ENCODE data around the gene EVC2. TPM values are rescaled to one million over a fixed set of nuclear protein-coding genes. Genes with fewer than 3 reads are reported as not detected.

Gene EVC2
- total and polyA plus RNA-seq, 7 experiments from 2014 or later, result 0.09 to 0.98 (median 0.33) TPM; not detected in 1

- Histone ChIP-seq H3K27me3 (ENCODE audit: control insufficient read depth in 2 of 2, insufficient read depth in 2 of 2, low read length in 2 of 2) (no peaks in the 10 kb centered on the region), H3K4me1 (ENCODE audit: control insufficient read depth in 2 of 2, insufficient read depth in 2 of 2, low read length in 2 of 2) (no peaks in the 10 kb centered on the region), H3K36me3 (ENCODE audit: control insufficient read depth in 2 of 3, insufficient read depth in 3 of 3, low read length in 3 of 3) (no peaks in the 10 kb centered on the region), H3K4me3 (ENCODE audit: low read length) (no peak overlapping the region), H3K9me3 (ENCODE audit: control insufficient read depth in 2 of 3, low read length in 3 of 3) (peaks cover 0 to 9% (median 0%) of the 10 kb centered on the region in 3 experiments), H3K27ac (ENCODE audit: low read depth, low read length) (no peak overlapping the region)
- ATAC-seq (no peak), DNase-seq (no peak)
- POLR2A ChIA-PET, result no interaction called here
- H3K36me3 Mint-ChIP-seq, result peaks cover 0 to 11% (median 1%) of the 10 kb centered on the region in 5 donors
- intact Hi-C loops (cut with micrococcal nuclease), result no loop called here
- H3K4me1 Mint-ChIP-seq, result peaks cover 0 to 9% (median 5%) of the 10 kb centered on the region in 7 donors
- CTCF ChIA-PET, result no interaction called here
- H3K27ac Mint-ChIP-seq, result no peak overlapping the region
- H3K27me3 Mint-ChIP-seq, result peaks cover 32 to 46% (median 37%) of the 10 kb centered on the region in 5 donors
- no peak overlapping the region for H3K4me3 Mint-ChIP-seq
- peaks cover 9 to 41% (median 18%) of the 10 kb centered on the region in 11 donors for H3K9me3 Mint-ChIP-seq
These were observed 4.6 kb upstream of the EVC2 start for GRCh38 chr4:5712931-5713330.

- Histone ChIP-seq H3K9me3 (ENCODE audit: control insufficient read depth in 2 of 3, low read length in 3 of 3) (peaks cover 0 to 9% (median 0%) of the 10 kb centered on the region in 3 experiments), H3K4me1 (ENCODE audit: control insufficient read depth in 2 of 2, insufficient read depth in 2 of 2, low read length in 2 of 2) (no peaks in the 10 kb centered on the region), H3K4me3 (ENCODE audit: low read length) (no peak overlapping the region), H3K36me3 (ENCODE audit: control insufficient read depth in 2 of 3, insufficient read depth in 3 of 3, low read length in 3 of 3) (no peaks in the 10 kb centered on the region), H3K27me3 (ENCODE audit: control insufficient read depth in 2 of 2, insufficient read depth in 2 of 2, low read length in 2 of 2) (no peaks in the 10 kb centered on the region), H3K27ac (ENCODE audit: low read depth, low read length) (no peak overlapping the region)
- intact Hi-C loops (cut with micrococcal nuclease), result no loop called here
- DNase-seq (no peak), ATAC-seq (no peak)
- Mint-ChIP-seq H3K4me3 (no peak overlapping the region), H3K27ac (peak overlapping the region in 1 of 9 donors; percentile 34), H3K4me1 (peaks cover 0 to 12% (median 8%) of the 10 kb centered on the region in 7 donors), H3K36me3 (peaks cover 0 to 11% (median 1%) of the 10 kb centered on the region in 5 donors), H3K9me3 (peaks cover 9 to 38% (median 14%) of the 10 kb centered on the region in 11 donors), H3K27me3 (peaks cover 36 to 49% (median 38%) of the 10 kb centered on the region in 5 donors)
- ChIA-PET CTCF (no interaction called here), POLR2A (no interaction called here)
These were observed 4.2 kb upstream of the EVC2 start for GRCh38 chr4:5712517-5712916.

GRCh38 chr4:5711479-5712184, 3.3 kb upstream of the EVC2 start:
- Histone ChIP-seq H3K4me1 (ENCODE audit: control insufficient read depth in 2 of 2, insufficient read depth in 2 of 2, low read length in 2 of 2) (no peaks in the 10 kb centered on the region), H3K36me3 (ENCODE audit: control insufficient read depth in 2 of 3, insufficient read depth in 3 of 3, low read length in 3 of 3) (no peaks in the 10 kb centered on the region), H3K27me3 (ENCODE audit: control insufficient read depth in 2 of 2, insufficient read depth in 2 of 2, low read length in 2 of 2) (no peaks in the 10 kb centered on the region), H3K9me3 (ENCODE audit: control insufficient read depth in 2 of 3, low read length in 3 of 3) (peaks cover 0 to 9% (median 0%) of the 10 kb centered on the region in 3 experiments), H3K27ac (ENCODE audit: low read depth, low read length) (no peak overlapping the region), H3K4me3 (ENCODE audit: low read length) (no peak overlapping the region)
- ATAC-seq (no peak), DNase-seq (no peak)
- intact Hi-C loops (cut with micrococcal nuclease), result no loop called here
- peaks cover 0 to 17% (median 9%) of the 10 kb centered on the region in 7 donors for H3K4me1 Mint-ChIP-seq
- H3K27ac Mint-ChIP-seq, result no peak overlapping the region
- peaks cover 0 to 11% (median 1%) of the 10 kb centered on the region in 5 donors for H3K36me3 Mint-ChIP-seq
- peaks cover 45 to 58% (median 47%) of the 10 kb centered on the region in 5 donors for H3K27me3 Mint-ChIP-seq
- peaks cover 6 to 32% (median 14%) of the 10 kb centered on the region in 11 donors for H3K9me3 Mint-ChIP-seq
- POLR2A ChIA-PET, result no interaction called here
- peak overlapping the region in 3 of 10 donors; percentile 12 to 58 (median 40) for H3K4me3 Mint-ChIP-seq
- CTCF ChIA-PET, result no interaction called here

- ChIA-PET CTCF (no interaction called here), POLR2A (no interaction called here)
- Histone ChIP-seq H3K4me3 (ENCODE audit: low read length) (no peak within 1 kb of the TSS), H3K27ac (ENCODE audit: low read depth, low read length) (no peak within 1 kb of the TSS), H3K36me3 (ENCODE audit: control insufficient read depth in 2 of 3, insufficient read depth in 3 of 3, low read length in 3 of 3) (no peaks in the 10 kb centered on the region), H3K9me3 (ENCODE audit: control insufficient read depth in 2 of 3, low read length in 3 of 3) (peaks cover 0 to 9% (median 0%) of the 10 kb centered on the region in 3 experiments), H3K4me1 (ENCODE audit: control insufficient read depth in 2 of 2, insufficient read depth in 2 of 2, low read length in 2 of 2) (no peaks in the 10 kb centered on the region), H3K27me3 (ENCODE audit: control insufficient read depth in 2 of 2, insufficient read depth in 2 of 2, low read length in 2 of 2) (no peaks in the 10 kb centered on the region)
- DNase-seq (no peak), ATAC-seq (peak; percentile 32)
- Mint-ChIP-seq H3K36me3 (peaks cover 0 to 11% (median 1%) of the 10 kb centered on the region in 5 donors), H3K27ac (peak within 1 kb of the TSS in 1 of 9 donors; percentile 16), H3K4me3 (peak within 1 kb of the TSS in 8 of 10 donors; percentile 24 to 72 (median 50)), H3K4me1 (peaks cover 0 to 17% (median 10%) of the 10 kb centered on the region in 7 donors), H3K9me3 (peaks cover 6 to 28% (median 12%) of the 10 kb centered on the region in 11 donors), H3K27me3 (peaks cover 48 to 62% (median 51%) of the 10 kb centered on the region in 5 donors)
- intact Hi-C loops (cut with micrococcal nuclease), result no loop called here
These were observed 2.7 kb upstream of the EVC2 start, which contains the start of gene EVC for GRCh38 chr4:5710961-5711478. Gene EVC, plus strand, starts transcription at chr4:5711201. Its CDS starts 180 bp downstream, at chr4:5711381.

GRCh38 chr4:5710065-5710960, 2.0 kb upstream of the EVC2 start:
- H3K27me3 Mint-ChIP-seq, result peaks cover 48 to 62% (median 53%) of the 10 kb centered on the region in 5 donors
- POLR2A ChIA-PET, result no interaction called here
- DNase-seq (no peak), ATAC-seq (peak; percentile 23)
- H3K9me3 Mint-ChIP-seq, result peaks cover 5 to 26% (median 11%) of the 10 kb centered on the region in 11 donors
- Histone ChIP-seq H3K4me1 (ENCODE audit: control insufficient read depth in 2 of 2, insufficient read depth in 2 of 2, low read length in 2 of 2) (no peaks in the 10 kb centered on the region), H3K4me3 (ENCODE audit: low read length) (no peak overlapping the region), H3K9me3 (ENCODE audit: control insufficient read depth in 2 of 3, low read length in 3 of 3) (peaks cover 0 to 7% (median 0%) of the 10 kb centered on the region in 3 experiments), H3K27ac (ENCODE audit: low read depth, low read length) (no peak overlapping the region), H3K36me3 (ENCODE audit: control insufficient read depth in 2 of 3, insufficient read depth in 3 of 3, low read length in 3 of 3) (no peaks in the 10 kb centered on the region), H3K27me3 (ENCODE audit: control insufficient read depth in 2 of 2, insufficient read depth in 2 of 2, low read length in 2 of 2) (no peaks in the 10 kb centered on the region)
- H3K4me1 Mint-ChIP-seq, result peaks cover 0 to 17% (median 11%) of the 10 kb centered on the region in 7 donors
- H3K27ac Mint-ChIP-seq, result peak overlapping the region in 1 of 9 donors; percentile 16
- H3K4me3 Mint-ChIP-seq, result peak overlapping the region in 8 of 10 donors; percentile 24 to 72 (median 50)
- CTCF ChIA-PET, result no interaction called here
- peaks cover 0 to 11% (median 1%) of the 10 kb centered on the region in 5 donors for H3K36me3 Mint-ChIP-seq
- intact Hi-C loops (cut with micrococcal nuclease), result no loop called here

- ChIA-PET POLR2A (no interaction called here), CTCF (no interaction called here)
- Mint-ChIP-seq H3K9me3 (peaks cover 0 to 14% (median 7%) of the 10 kb centered on the region in 11 donors), H3K4me3 (no peak overlapping the region), H3K4me1 (peaks cover 0 to 17% (median 11%) of the 10 kb centered on the region in 7 donors), H3K27ac (no peak overlapping the region), H3K27me3 (peaks cover 48 to 60% (median 53%) of the 10 kb centered on the region in 5 donors), H3K36me3 (peaks cover 0 to 4% (median 1%) of the 10 kb centered on the region in 5 donors)
- Histone ChIP-seq H3K36me3 (ENCODE audit: control insufficient read depth in 2 of 3, insufficient read depth in 3 of 3, low read length in 3 of 3) (no peaks in the 10 kb centered on the region), H3K27me3 (ENCODE audit: control insufficient read depth in 2 of 2, insufficient read depth in 2 of 2, low read length in 2 of 2) (no peaks in the 10 kb centered on the region), H3K27ac (ENCODE audit: low read depth, low read length) (no peak overlapping the region), H3K4me1 (ENCODE audit: control insufficient read depth in 2 of 2, insufficient read depth in 2 of 2, low read length in 2 of 2) (no peaks in the 10 kb centered on the region), H3K4me3 (ENCODE audit: low read length) (no peak overlapping the region), H3K9me3 (ENCODE audit: control insufficient read depth in 2 of 3, low read length in 3 of 3) (peaks cover 0 to 4% (median 0%) of the 10 kb centered on the region in 3 experiments)
- intact Hi-C loops (cut with micrococcal nuclease), result no loop called here
- no peak for DNase-seq
- no peak for ATAC-seq
These were observed 832 bp upstream of the EVC2 start for GRCh38 chr4:5709207-5709575.
